Measurements from ENCODE around the gene MPO. TPM values are rescaled to one million over a fixed set of nuclear protein-coding genes. Genes with fewer than 3 reads are reported as not detected.

Gene MPO
- polyA plus RNA-seq, 2 of the 4 experiments (the other 2 are of a cell fraction) = not detected

- ChIA-PET CTCF (interaction anchor here (0.6 to 6.8 kb wide), 47 partner anchors 8 to 873 kb away, joined by 3 to 69 read pairs (median 5); partner anchors contain the start of genes LPO, MKS1, MPO and SUPT4H1), POLR2A (no interaction called here)
- TF ChIP-seq RNF2 (IDR thresholded peaks at IDR 0.05; ENCODE audit: borderline replicate concordance, low read depth) = no peak
- TF ChIP-seq GATA3 (IDR thresholded peaks at IDR 0.05; ENCODE audit: borderline replicate concordance) = no peak
- TF ChIP-seq, protein P1, sequence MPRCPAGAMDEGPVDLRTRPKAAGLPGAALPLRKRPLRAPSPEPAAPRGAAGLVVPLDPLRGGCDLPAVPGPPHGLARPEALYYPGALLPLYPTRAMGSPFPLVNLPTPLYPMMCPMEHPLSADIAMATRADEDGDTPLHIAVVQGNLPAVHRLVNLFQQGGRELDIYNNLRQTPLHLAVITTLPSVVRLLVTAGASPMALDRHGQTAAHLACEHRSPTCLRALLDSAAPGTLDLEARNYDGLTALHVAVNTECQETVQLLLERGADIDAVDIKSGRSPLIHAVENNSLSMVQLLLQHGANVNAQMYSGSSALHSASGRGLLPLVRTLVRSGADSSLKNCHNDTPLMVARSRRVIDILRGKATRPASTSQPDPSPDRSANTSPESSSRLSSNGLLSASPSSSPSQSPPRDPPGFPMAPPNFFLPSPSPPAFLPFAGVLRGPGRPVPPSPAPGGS (IDR thresholded peaks at IDR 0.05) = no peak
- TF ChIP-seq ESRRA (IDR thresholded peaks at IDR 0.05; ENCODE audit: borderline replicate concordance, low read length) = no peak
- no peak for TF ChIP-seq PHF8 (IDR thresholded peaks at IDR 0.05; ENCODE audit: borderline replicate concordance, low read depth)
- TF ChIP-seq ZFP36 (IDR thresholded peaks at IDR 0.05; ENCODE audit: borderline replicate concordance, partially characterized antibody) = no peak
- no peak for TF ChIP-seq EP300 (IDR thresholded peaks at IDR 0.05)
- no peak for TF ChIP-seq TFCP2L1 (CRISPR knock-in tag; IDR thresholded peaks at IDR 0.05)
- TF ChIP-seq SREBF2 (IDR thresholded peaks at IDR 0.05) = no peak
- TF ChIP-seq, protein P2, sequence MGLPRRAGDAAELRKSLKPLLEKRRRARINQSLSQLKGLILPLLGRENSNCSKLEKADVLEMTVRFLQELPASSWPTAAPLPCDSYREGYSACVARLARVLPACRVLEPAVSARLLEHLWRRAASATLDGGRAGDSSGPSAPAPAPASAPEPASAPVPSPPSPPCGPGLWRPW (IDR thresholded peaks at IDR 0.05) = no peak
- no peak for TF ChIP-seq NFE2L2 (conservative IDR thresholded peaks at IDR 0.05; ENCODE audit: low read length)
- Histone ChIP-seq H3K4me2 (no peak overlapping the region), H3K4me3 (no peak overlapping the region), H3K9me3 (0 out of 3 replicates have a peak, but pooled peaks cover 4% of the 10 kb centered on the region), H3K4me1 (peaks cover 8% of the 10 kb centered on the region), H3K27ac (no peak overlapping the region)
- FAIRE-seq (no peak), ATAC-seq (no peak), DNase-seq (ENCODE audit: low read depth in 1 of 2, low spot score in 1 of 2) (no peak)
- 76% methylated on average over 12 of the region's 12 CpGs for whole genome bisulfite sequencing (ENCODE audit: missing lambda C conversion rate)
Measured at GRCh38 chr17:58250344-58251011, 30.3 kb downstream of the MPO start.

DNA sequence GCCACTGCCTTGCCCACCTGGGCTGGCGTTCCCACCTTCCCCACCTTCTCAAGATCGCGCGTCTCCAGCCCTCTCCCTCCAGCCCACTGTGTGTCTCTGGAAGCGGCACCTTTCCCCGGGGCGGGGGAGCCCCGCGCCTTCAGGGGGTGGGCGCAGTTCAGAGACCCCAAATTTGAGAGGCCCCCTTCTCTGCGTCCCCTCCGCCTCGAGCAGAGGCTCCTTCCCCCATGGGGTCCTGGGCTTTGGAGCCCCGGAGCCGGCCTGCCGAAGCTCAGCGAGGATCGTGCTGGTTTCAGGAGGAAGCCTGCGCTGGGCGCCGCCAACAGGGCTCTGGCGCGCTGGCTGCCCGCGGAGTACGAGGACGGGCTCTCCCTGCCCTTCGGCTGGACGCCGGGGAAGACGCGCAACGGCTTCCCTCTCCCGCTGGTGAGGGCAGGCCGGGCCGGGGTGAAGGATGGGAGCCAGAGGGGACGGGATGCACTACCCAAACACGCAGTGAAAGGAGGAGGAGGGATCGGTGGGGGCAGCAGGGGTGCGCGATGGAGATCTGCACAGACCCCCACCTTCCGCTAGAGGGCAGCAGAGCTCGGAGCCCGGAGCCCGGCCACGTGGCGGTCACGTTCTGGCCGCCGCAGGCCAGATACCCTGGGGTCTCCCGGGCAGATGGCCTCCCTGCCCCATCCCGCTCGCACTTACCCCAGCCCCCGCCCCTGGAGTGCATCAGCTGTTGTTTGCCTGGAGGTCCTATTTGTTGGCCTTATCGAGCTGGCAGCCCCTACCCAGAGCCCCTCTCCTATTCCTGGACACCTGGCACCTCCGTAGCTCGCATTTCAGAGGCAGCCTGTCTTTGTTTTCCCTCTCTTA lies 31.2 kb downstream of the MPO start:
- peak overlapping the region; percentile 43 for H3K4me3 ChIP-seq
- peak; percentile 60 to 95 for DNase-seq (ENCODE audit: low read depth in 1 of 2, low spot score in 1 of 2)
- ATAC-seq = peak; percentile 70 to 91
- FAIRE-seq = no peak
- H3K4me1 ChIP-seq = peaks cover 8% of the 10 kb centered on the region
- peak overlapping the region; percentile 98 for H3K4me2 ChIP-seq
- ChIA-PET POLR2A (no interaction called here), CTCF (interaction anchor here (0.6 to 6.8 kb wide), 57 partner anchors 8 to 874 kb away, joined by 3 to 69 read pairs (median 4); partner anchors contain the start of genes LPO, MKS1, MPO and MTMR4)
- WGBS (ENCODE audit: missing lambda C conversion rate) = 23% methylated on average over 28 of the region's 57 CpGs
- H3K9me3 ChIP-seq = 0 out of 3 replicates have a peak, but pooled peaks cover 4% of the 10 kb centered on the region
- peak overlapping the region; percentile 52 to 72; a peak in 5 of 6 replicates for H3K27ac ChIP-seq
- TF ChIP-seq KDM5A (IDR thresholded peaks at IDR 0.05) (no peak), ELK1 (IDR thresholded peaks at IDR 0.05; ENCODE audit: low read depth, low read length) (no peak), RARB (CRISPR knock-in tag; IDR thresholded peaks at IDR 0.05) (no peak), JUN (IDR thresholded peaks at IDR 0.05) (no peak), MYC (IDR thresholded peaks at IDR 0.05; ENCODE audit: borderline replicate concordance, low read length) (peak; percentile 97), MAZ (IDR thresholded peaks at IDR 0.05; ENCODE audit: borderline replicate concordance, low read depth, low read length) (no peak), POLR2AphosphoS2 (conservative IDR thresholded peaks at IDR 0.05; ENCODE audit: low read length) (no peak), EHMT2 (IDR thresholded peaks at IDR 0.05; ENCODE audit: low read depth) (no peak), HEYL (CRISPR knock-in tag; IDR thresholded peaks at IDR 0.05) (no peak), EP300 (IDR thresholded peaks at IDR 0.05) (no peak), MAFK (IDR thresholded peaks at IDR 0.05; ENCODE audit: partially characterized antibody) (no peak), GATA3 (IDR thresholded peaks at IDR 0.05; ENCODE audit: borderline replicate concordance) (no peak), RAD21 (conservative IDR thresholded peaks at IDR 0.05 in 1 of 2, IDR thresholded peaks at IDR 0.05 in 1 of 2) (peak; percentile 58 to 79), CBX8 (IDR thresholded peaks at IDR 0.05) (no peak), KDM1A (IDR thresholded peaks at IDR 0.05; ENCODE audit: low read depth) (no peak), BHLHE40 (IDR thresholded peaks at IDR 0.05; ENCODE audit: low read depth, low read length) (peak; percentile 96), ZNF302 (CRISPR knock-in tag; IDR thresholded peaks at IDR 0.05) (no peak), CBX2 (IDR thresholded peaks at IDR 0.05; ENCODE audit: borderline replicate concordance, low read depth) (no peak), ZSCAN20 (CRISPR knock-in tag; IDR thresholded peaks at IDR 0.05) (no peak), HOXB5 (CRISPR knock-in tag; IDR thresholded peaks at IDR 0.05) (no peak), SMC3 (IDR thresholded peaks at IDR 0.05) (peak; percentile 67)
- TF ChIP-seq, protein P3, sequence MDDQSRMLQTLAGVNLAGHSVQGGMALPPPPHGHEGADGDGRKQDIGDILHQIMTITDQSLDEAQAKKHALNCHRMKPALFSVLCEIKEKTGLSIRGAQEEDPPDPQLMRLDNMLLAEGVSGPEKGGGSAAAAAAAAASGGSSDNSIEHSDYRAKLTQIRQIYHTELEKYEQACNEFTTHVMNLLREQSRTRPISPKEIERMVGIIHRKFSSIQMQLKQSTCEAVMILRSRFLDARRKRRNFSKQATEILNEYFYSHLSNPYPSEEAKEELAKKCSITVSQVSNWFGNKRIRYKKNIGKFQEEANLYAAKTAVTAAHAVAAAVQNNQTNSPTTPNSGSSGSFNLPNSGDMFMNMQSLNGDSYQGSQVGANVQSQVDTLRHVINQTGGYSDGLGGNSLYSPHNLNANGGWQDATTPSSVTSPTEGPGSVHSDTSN (IDR thresholded peaks at IDR 0.05) = no peak
- TF ChIP-seq, protein P4, sequence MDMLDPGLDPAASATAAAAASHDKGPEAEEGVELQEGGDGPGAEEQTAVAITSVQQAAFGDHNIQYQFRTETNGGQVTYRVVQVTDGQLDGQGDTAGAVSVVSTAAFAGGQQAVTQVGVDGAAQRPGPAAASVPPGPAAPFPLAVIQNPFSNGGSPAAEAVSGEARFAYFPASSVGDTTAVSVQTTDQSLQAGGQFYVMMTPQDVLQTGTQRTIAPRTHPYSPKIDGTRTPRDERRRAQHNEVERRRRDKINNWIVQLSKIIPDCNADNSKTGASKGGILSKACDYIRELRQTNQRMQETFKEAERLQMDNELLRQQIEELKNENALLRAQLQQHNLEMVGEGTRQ (IDR thresholded peaks at IDR 0.05) = peak; percentile 75

Data from A549 (cell line).